H1 (cell line): ENCODE results near the gene MYO15A. TPM values are rescaled to one million over a fixed set of nuclear protein-coding genes. Genes with fewer than 3 reads are reported as not detected.

ENCODE experiments used
- CTCF ChIA-PET: fragments of 300-600 bp; sonication (Branson Sonifier 250); formaldehyde crosslinking; loops from one replicate; lab custom pipeline; 2021; ENCODE audit not compliant: partially characterized antibody; lab: Charles Lee
- POLR2A ChIA-PET: fragments of 300-600 bp; sonication (Branson Sonifier 250); formaldehyde crosslinking; loops from one replicate; lab custom pipeline; 2021; ENCODE audit warnings: inconsistent platforms; ENCODE audit not compliant: partially characterized antibody; lab: Charles Lee
- DNase-seq, 2 experiments: peaks; one replicate each; pipeline versions ENCODE4 v3.0.0 to v3.0.0-alpha.2; 2010 to 2022; ENCODE audit warnings: low spot score in 2 of 2, low read depth in 1 of 2, mixed read lengths in 1 of 2
- FAIRE-seq: peaks from 2 replicates; lab custom pipeline; 2011; peaks lifted over from hg19 to GRCh38; lab: Jason Lieb, UNC
- H2AFZ ChIP-seq: 2 replicates; pipeline ENCODE4 v1.8.1; 2012; ENCODE audit warnings: low read length, inconsistent platforms
- H2AK5ac ChIP-seq: 2 replicates; pipeline ENCODE4 v1.6.1; 2013; ENCODE audit warnings: low read depth, low read length
- H2BK120ac ChIP-seq: replicated peaks from 2 replicates; pipeline ENCODE3; 2013; ENCODE audit warnings: low read depth, low read length, inconsistent platforms
- H2BK12ac ChIP-seq: 2 replicates; pipeline ENCODE4 v1.6.1; 2013; ENCODE audit warnings: low read depth, low read length
- H2BK15ac ChIP-seq: 2 replicates; pipeline ENCODE4 v1.6.1; 2013; ENCODE audit warnings: low read length
- H2BK20ac ChIP-seq: 2 replicates; pipeline ENCODE4 v1.6.1; 2013; ENCODE audit warnings: low read length
- H2BK5ac ChIP-seq: 2 replicates; pipeline ENCODE4 v1.6.1; 2013; ENCODE audit warnings: low read depth, low read length
- H3K14ac ChIP-seq: 2 replicates; pipeline ENCODE4 v1.6.1; 2013; ENCODE audit warnings: inconsistent platforms; ENCODE audit not compliant: insufficient read length
- H3K18ac ChIP-seq: 2 replicates; pipeline ENCODE4 v1.6.1; 2013; ENCODE audit warnings: low read length; ENCODE audit errors: extremely low read depth
- H3K23ac ChIP-seq: 2 replicates; pipeline ENCODE4 v1.6.1; 2013; ENCODE audit warnings: inconsistent platforms; ENCODE audit not compliant: insufficient read length
- H3K23me2 ChIP-seq: 2 replicates; pipeline ENCODE4 v1.6.1; 2013; ENCODE audit warnings: low read depth, low read length
- H3K27ac ChIP-seq: 2 replicates; pipeline ENCODE4 v1.6.1; 2011; ENCODE audit warnings: low read depth, low read length, inconsistent platforms
- H3K27me3 ChIP-seq, 4 experiments: replicated peaks in 1 of 4; 1 replicate in 1 of 4; 2 replicates in 3 of 4; pipeline versions ENCODE4 v1.6.1 to v1.8.1; 2011 to 2013; ENCODE audit warnings: low read length in 3 of 4, mild to moderate bottlenecking in 3 of 4, inconsistent platforms in 2 of 4, mixed read lengths in 2 of 4, moderate library complexity in 1 of 4; ENCODE audit not compliant: control insufficient read depth in 3 of 4, insufficient read depth in 3 of 4; ENCODE audit errors: extremely low read depth in 1 of 4
- H3K36me3 ChIP-seq, 4 experiments: 2 replicates each; pipeline versions ENCODE4 v1.6.1 to v1.8.1; 2011 to 2013; ENCODE audit warnings: mild to moderate bottlenecking in 4 of 4, low read length in 3 of 4, moderate library complexity in 2 of 4, control low read depth in 1 of 4, inconsistent platforms in 1 of 4; ENCODE audit not compliant: insufficient read depth in 4 of 4, control insufficient read depth in 2 of 4
- H3K4ac ChIP-seq: replicated peaks from 2 replicates; pipeline ENCODE3; 2013; ENCODE audit warnings: low read length, low read depth, mixed read lengths, inconsistent platforms; ENCODE audit not compliant: insufficient read length
- H3K4me1 ChIP-seq, 4 experiments: replicated peaks in 1 of 4; 1 replicate in 1 of 4; 2 replicates in 3 of 4; pipeline versions ENCODE4 v1.6.1 to v1.8.1; 2011 to 2013; ENCODE audit warnings: low read length in 3 of 4, inconsistent platforms in 2 of 4, mixed read lengths in 1 of 4; ENCODE audit not compliant: insufficient read depth in 4 of 4, control insufficient read depth in 3 of 4
- H3K4me2 ChIP-seq, 2 experiments: 2 replicates each; pipeline versions ENCODE4 v1.6.1 to v1.8.1; 2011 to 2013; ENCODE audit warnings: low read depth in 2 of 2, low read length in 2 of 2, control low read depth in 1 of 2, inconsistent platforms in 1 of 2, mild to moderate bottlenecking in 1 of 2; ENCODE audit not compliant: insufficient read depth in 1 of 2
- H3K4me3 ChIP-seq, 4 experiments: fragments of 200-600, 300-600 bp in 1 of 4; sonication (generic), shearing (Covaris generic), sonication (Bioruptor Twin) in 1 of 4; 2 replicates each; pipeline versions ENCODE4 v1.5.1 to v1.8.1; 2011 to 2016; ENCODE audit warnings: low read length in 4 of 4, low read depth in 3 of 4, control low read depth in 2 of 4, inconsistent platforms in 2 of 4, mild to moderate bottlenecking in 2 of 4, mixed read lengths in 1 of 4, moderate library complexity in 1 of 4; ENCODE audit not compliant: insufficient read depth in 2 of 4; ENCODE audit errors: extremely low read depth in 1 of 4
- H3K56ac ChIP-seq: replicated peaks from 2 replicates; pipeline ENCODE3; 2013; ENCODE audit warnings: low read depth, mild to moderate bottlenecking, mixed read lengths, low read length, inconsistent platforms; ENCODE audit not compliant: insufficient read length
- H3K79me1 ChIP-seq: 2 replicates; pipeline ENCODE4 v1.6.1; 2013; ENCODE audit warnings: low read depth, low read length, control low read depth
- H3K79me2 ChIP-seq, 2 experiments: 2 replicates each; pipeline versions ENCODE4 v1.6.1 to v1.8.1; 2012 to 2013; ENCODE audit warnings: low read length in 2 of 2, mild to moderate bottlenecking in 2 of 2, inconsistent platforms in 1 of 2; ENCODE audit not compliant: insufficient read depth in 2 of 2, control insufficient read depth in 1 of 2
- H3K9ac ChIP-seq, 4 experiments: replicated peaks in 1 of 4; 1 replicate in 1 of 4; 2 replicates in 3 of 4; pipeline versions ENCODE4 v1.6.1 to v1.8.1; 2011 to 2013; ENCODE audit warnings: low read depth in 3 of 4, low read length in 3 of 4, control low read depth in 2 of 4, mild to moderate bottlenecking in 2 of 4, moderate library complexity in 2 of 4, inconsistent platforms in 1 of 4; ENCODE audit errors: extremely low read depth in 1 of 4
- H3K9me3 ChIP-seq, 2 experiments: 2 replicates each; pipeline versions ENCODE4 v1.6.1 to v1.8.1; 2012 to 2013; ENCODE audit warnings: mild to moderate bottlenecking in 2 of 2, moderate library complexity in 2 of 2, control low read depth in 1 of 2, inconsistent platforms in 1 of 2, low read depth in 1 of 2, low read length in 1 of 2, mixed read lengths in 1 of 2; ENCODE audit not compliant: insufficient read depth in 2 of 2
- H4K20me1 ChIP-seq, 2 experiments: replicated peaks in 1 of 2; 2 replicates each; pipeline versions ENCODE3 to v1.8.1; 2011 to 2013; ENCODE audit warnings: inconsistent platforms in 2 of 2, low read length in 2 of 2, mild to moderate bottlenecking in 1 of 2; ENCODE audit not compliant: insufficient read depth in 2 of 2, control insufficient read depth in 1 of 2
- H4K5ac ChIP-seq: 2 replicates; pipeline ENCODE4 v1.6.1; 2013; ENCODE audit warnings: low read length, low read depth, mixed read lengths, inconsistent platforms; ENCODE audit not compliant: insufficient read length
- H4K8ac ChIP-seq: 2 replicates; pipeline ENCODE4 v1.8.0; 2013; ENCODE audit warnings: mild to moderate bottlenecking, moderate library complexity, low read length, inconsistent platforms; ENCODE audit not compliant: insufficient read depth; ENCODE audit errors: extremely low read depth
- H4K91ac ChIP-seq: replicated peaks from 2 replicates; pipeline ENCODE3; 2013; ENCODE audit warnings: low read length, mixed read lengths, inconsistent platforms; ENCODE audit not compliant: insufficient read length
- JUND ChIP-seq: IDR thresholded peaks from 2 replicates; pipeline ENCODE4 v1.6.1; 2011; ENCODE audit warnings: mild to moderate bottlenecking, improper control_type of control experiment, low read length
- KDM4A ChIP-seq: IDR thresholded peaks from one replicate; pipeline ENCODE4 v1.7.1; 2012; ENCODE audit warnings: low read depth, mild to moderate bottlenecking, moderate library complexity, low read length, inconsistent platforms; ENCODE audit not compliant: severe bottlenecking
- POLR2A ChIP-seq, 2 experiments: IDR thresholded peaks; 1 replicate in 1 of 2; 2 replicates in 1 of 2; pipeline ENCODE4 v1.6.1; 2011; ENCODE audit warnings: low read depth in 2 of 2, low read length in 2 of 2, mild to moderate bottlenecking in 2 of 2; ENCODE audit errors: control extremely low read depth in 1 of 2
- RBBP5 ChIP-seq: IDR thresholded peaks from 2 replicates; pipeline ENCODE4 v1.7.1; 2012; ENCODE audit warnings: low read depth, mild to moderate bottlenecking, inconsistent platforms, low read length, moderate library complexity, borderline replicate concordance
- SAP30 ChIP-seq: fragments of 300-600 bp; sonication (generic); IDR thresholded peaks from 2 replicates; pipeline ENCODE4 v1.7.1; 2012; ENCODE audit warnings: low read length, moderate library complexity, mild to moderate bottlenecking, inconsistent platforms; ENCODE audit not compliant: insufficient read depth, insufficient replicate concordance
- WGBS, 2 experiments: shearing (Covaris generic) in 1 of 2; methylation state at CpG; one replicate each; pipeline versions ENCODE4 v1.1.6 to v1.1.7; 2013 to 2015; ENCODE audit warnings: low lambda C conversion rate in 2 of 2, mixed read lengths in 2 of 2, inconsistent platforms in 1 of 2, low coverage in 1 of 2, missing lambda C conversion rate in 1 of 2; ENCODE audit not compliant: insufficient replicate concordance in 2 of 2, insufficient coverage in 1 of 2, insufficient read length in 1 of 2; ENCODE audit errors: extremely low coverage in 1 of 2, missing lambda C conversion rate in 1 of 2; 5-methylcytosine and 5-hydroxymethylcytosine counted together
- polyA plus RNA-seq, 7 experiments: library from polyadenylated mRNA; depleted of rRNA in 3 of 7; stranded (reverse) in 5 of 7; unstranded in 2 of 7; fragments of >200 nt in 5 of 7; fragments of 200-250 nt in 2 of 7; gene quantifications; 1 replicate in 5 of 7; 2 replicates in 1 of 7; 4 replicates in 1 of 7; pipeline versions ENCODE4 v1.2.1 to v1.2.3, GENCODE V29; 2011 to 2013; ENCODE audit warnings: missing spikeins in 2 of 7, mixed read lengths in 2 of 7
- total RNA-seq: library from RNA; stranded (reverse); fragmentation: NEBNext Ultra II Directional; extraction: Animal tissue kit (Norgen Biotek cat#: 25700); gene quantifications from 2 replicates; pipeline ENCODE4 v1.2.1, GENCODE V29; 2021

MYO15A gene
- total and polyA plus RNA-seq, 2 of the 8 experiments (the other 6 are each of a cell fraction or from before 2014, with no cell fraction given) = 1.6 to 4.2 TPM

DNA sequence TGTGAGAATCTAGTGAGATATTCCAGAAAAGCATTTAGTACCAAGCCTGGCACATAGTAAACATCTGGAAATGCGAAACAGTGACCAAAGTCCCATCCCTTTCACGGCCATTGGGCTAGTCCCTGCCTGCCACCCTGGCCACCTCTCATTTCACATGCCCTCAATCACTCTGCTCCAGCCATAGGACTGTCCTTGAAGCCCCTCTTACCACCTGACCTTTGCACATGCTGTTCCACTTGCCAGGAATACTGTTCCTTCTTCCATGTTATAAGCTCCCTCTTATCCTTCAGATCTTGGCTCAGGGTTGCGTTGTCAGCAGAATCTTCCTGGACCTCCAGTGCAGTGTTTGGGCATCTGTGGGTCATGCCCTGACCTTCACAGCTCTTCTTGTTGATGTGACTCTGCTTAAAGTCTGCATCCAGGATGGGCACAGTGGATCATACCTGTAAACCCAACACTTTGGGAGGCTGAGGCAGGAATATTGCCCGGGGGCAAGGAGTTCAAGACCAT, 2.1 kb downstream of the MYO15A start:
- TF ChIP-seq SAP30 (no peak), POLR2A (IDR thresholded peaks at IDR 0.05; ENCODE audit: control extremely low read depth in 1 of 2, low read depth in 2 of 2, low read length in 2 of 2) (no peak), JUND (no peak), KDM4A (no peak), RBBP5 (no peak)
- DNase-seq (no peak), FAIRE-seq (no peak)
- ChIA-PET CTCF (interaction anchor here (0.8 to 1.6 kb wide), 5 partner anchors 13 to 43 kb away, joined by 3 to 4 read pairs (median 3); no protein-coding TSS in a partner anchor), POLR2A (interaction anchor here (1.1 to 5.4 kb wide), 10 partner anchors 9 to 71 kb away, joined by 3 to 34 read pairs (median 4); partner anchors contain the start of gene DRG2)
- no peak overlapping the region for H3K4me3 ChIP-seq
- no peaks in the 10 kb centered on the region for H3K79me1 ChIP-seq
- no peaks in the 10 kb centered on the region for H3K23me2 ChIP-seq
- no peak overlapping the region for H3K4ac ChIP-seq
- H2AK5ac ChIP-seq = no peak overlapping the region
- H2AFZ ChIP-seq = no peak overlapping the region
- H3K36me3 ChIP-seq = peaks cover 0 to 10% (median 3%) of the 10 kb centered on the region in 4 experiments; a peak in 2 of 8 replicates
- H4K20me1 ChIP-seq = peaks cover 0 to 6% of the 10 kb centered on the region in 2 experiments
- no peak overlapping the region for H4K5ac ChIP-seq
- no peak overlapping the region for H4K8ac ChIP-seq
- no peak overlapping the region for H3K9ac ChIP-seq
- 88% methylated on average over 4 of the region's 4 CpGs; no CpG with 5 or more reads in 1 of the 2 experiments for WGBS, 2 experiments
- no peak overlapping the region for H3K14ac ChIP-seq
- no peak overlapping the region for H3K4me2 ChIP-seq
- H3K27ac ChIP-seq = no peak overlapping the region
- no peak overlapping the region for H3K56ac ChIP-seq
- no peak overlapping the region for H2BK20ac ChIP-seq
- H2BK12ac ChIP-seq = no peak overlapping the region
- H3K27me3 ChIP-seq = no peaks in the 10 kb centered on the region
- no peak overlapping the region for H2BK5ac ChIP-seq
- no peak overlapping the region for H4K91ac ChIP-seq
- no peak overlapping the region for H3K18ac ChIP-seq
- H3K79me2 ChIP-seq = no peaks in the 10 kb centered on the region
- H2BK120ac ChIP-seq = no peak overlapping the region
- no peak overlapping the region for H3K23ac ChIP-seq
- no peaks in the 10 kb centered on the region for H3K9me3 ChIP-seq
- H2BK15ac ChIP-seq = no peak overlapping the region
- peaks cover 0 to 7% (median 3%) of the 10 kb centered on the region in 4 experiments; a peak in 3 of 7 replicates for H3K4me1 ChIP-seq
